GM12874 (cell line): ENCODE measurements around the gene ANGPTL8.
A peak's percentile ranks its signal among the peaks of the same experiment; 100 is the strongest.

Experiments
- TF ChIP-seq, protein P1 (sequence below): IDR thresholded peaks from 2 replicates; pipeline ENCODE4 v1.5.1; 2011; ENCODE audit warnings: low read depth, mild to moderate bottlenecking, control low read depth, low read length, moderate library complexity; ENCODE audit not compliant: insufficient read depth

The ANGPTL8 gene

DNA sequence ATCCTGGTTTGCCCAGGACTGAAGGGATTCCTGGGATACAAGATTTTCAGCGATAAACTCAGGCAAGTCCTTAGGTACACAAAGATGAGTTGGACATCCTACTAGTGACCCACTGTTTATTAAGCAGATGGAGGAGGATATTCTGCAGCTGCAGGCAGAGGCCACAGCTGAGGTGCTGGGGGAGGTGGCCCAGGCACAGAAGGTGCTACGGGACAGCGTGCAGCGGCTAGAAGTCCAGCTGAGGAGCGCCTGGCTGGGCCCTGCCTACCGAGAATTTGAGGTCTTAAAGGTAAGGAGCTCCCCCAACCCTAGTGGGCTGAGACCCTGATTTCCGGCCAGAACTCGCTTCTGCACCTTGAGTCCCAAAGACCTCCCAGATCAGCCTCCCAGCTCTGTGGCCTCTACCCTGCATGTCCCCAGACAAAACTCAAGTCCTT is 607 bp downstream of the ANGPTL8 start:
- TF ChIP-seq, protein P1, sequence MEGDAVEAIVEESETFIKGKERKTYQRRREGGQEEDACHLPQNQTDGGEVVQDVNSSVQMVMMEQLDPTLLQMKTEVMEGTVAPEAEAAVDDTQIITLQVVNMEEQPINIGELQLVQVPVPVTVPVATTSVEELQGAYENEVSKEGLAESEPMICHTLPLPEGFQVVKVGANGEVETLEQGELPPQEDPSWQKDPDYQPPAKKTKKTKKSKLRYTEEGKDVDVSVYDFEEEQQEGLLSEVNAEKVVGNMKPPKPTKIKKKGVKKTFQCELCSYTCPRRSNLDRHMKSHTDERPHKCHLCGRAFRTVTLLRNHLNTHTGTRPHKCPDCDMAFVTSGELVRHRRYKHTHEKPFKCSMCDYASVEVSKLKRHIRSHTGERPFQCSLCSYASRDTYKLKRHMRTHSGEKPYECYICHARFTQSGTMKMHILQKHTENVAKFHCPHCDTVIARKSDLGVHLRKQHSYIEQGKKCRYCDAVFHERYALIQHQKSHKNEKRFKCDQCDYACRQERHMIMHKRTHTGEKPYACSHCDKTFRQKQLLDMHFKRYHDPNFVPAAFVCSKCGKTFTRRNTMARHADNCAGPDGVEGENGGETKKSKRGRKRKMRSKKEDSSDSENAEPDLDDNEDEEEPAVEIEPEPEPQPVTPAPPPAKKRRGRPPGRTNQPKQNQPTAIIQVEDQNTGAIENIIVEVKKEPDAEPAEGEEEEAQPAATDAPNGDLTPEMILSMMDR = no peak

DNA sequence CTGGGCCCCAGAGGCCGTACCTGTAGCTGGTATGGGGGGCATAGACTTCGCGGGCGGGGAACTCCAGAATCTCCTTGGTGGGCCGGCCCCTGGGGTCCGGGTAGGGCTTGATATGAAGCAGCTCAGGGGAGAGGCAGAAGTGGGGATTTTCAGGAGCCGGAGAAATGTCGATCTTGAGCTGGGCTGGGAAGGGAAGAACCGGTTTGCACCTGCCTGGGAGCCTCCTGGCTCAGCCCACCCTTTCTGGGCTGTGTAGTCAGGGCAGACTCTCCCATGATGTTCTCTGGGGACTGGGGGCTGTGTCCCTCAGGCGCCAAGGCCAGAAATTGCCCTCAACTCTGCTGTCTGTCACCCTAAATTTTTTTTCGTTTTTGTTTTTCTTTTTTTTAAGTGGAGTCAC is 2.6 kb downstream of the ANGPTL8 start:
- TF ChIP-seq, protein P1 = no peak

DNA sequence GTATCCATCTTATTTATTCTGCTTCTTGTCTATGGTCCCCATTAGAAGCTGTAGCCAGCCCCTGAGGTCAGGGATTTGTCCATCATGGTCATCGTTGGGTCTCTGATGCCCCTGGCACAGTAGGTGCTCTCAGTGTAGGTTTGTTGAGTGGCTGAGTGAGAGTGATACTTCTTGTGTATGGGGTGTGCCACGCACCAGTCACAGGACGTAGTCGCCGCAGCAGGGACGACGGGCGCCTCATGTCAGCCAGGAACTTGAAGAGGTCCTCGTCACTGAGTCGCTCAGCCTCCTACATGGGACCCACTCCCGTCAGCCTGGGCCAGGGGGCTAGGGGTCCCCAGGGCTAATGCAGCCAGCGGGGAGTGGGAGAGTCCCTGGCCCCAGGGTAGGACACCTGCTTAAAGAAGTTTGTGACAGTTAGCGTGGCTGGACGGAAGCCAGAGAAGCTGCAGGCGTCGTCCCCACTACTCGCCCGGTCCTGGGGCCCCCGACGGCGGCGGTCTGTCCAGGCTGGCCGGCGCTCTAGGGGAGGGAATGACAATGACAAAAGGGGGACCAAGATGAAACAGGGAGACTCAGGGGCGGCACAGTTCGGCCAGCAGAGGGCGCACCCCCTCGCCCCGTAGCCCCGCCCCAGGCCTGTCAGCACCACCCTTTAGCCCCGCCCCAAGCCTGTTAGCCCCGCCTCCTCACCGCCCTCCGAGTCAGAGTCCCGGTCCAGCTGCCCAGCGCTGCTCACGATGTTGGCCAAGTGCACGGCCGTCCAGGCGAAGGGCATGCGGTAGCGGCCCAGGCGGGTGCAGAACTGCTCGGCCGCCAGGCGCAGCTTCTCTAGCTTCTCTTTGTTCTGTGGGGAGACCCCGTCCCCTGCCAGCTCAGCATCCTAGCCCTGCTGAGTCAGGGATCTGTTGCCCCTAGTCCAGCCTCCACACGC is 3.7 kb downstream of the ANGPTL8 start:
- TF ChIP-seq, protein P1 = peak; percentile 93

DNA sequence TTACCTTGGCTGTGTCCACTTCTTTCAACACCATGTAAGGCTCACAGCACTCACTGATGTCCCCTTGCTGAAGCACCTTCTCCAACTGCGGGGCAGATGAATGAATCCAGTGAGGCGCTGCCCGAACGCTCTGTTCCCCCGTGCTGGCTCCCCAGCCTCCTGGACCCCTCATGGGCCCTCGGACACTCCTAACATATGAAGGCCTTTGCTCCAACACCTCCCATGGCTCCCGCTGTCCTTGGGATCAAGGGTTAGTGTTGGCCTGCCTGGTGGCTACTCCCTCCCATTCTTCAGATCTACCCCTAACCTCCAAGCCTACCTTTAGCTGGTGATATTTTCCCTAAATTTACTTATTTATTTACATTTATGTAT is 4.4 kb downstream of the ANGPTL8 start:
- TF ChIP-seq, protein P1 = no peak

DNA sequence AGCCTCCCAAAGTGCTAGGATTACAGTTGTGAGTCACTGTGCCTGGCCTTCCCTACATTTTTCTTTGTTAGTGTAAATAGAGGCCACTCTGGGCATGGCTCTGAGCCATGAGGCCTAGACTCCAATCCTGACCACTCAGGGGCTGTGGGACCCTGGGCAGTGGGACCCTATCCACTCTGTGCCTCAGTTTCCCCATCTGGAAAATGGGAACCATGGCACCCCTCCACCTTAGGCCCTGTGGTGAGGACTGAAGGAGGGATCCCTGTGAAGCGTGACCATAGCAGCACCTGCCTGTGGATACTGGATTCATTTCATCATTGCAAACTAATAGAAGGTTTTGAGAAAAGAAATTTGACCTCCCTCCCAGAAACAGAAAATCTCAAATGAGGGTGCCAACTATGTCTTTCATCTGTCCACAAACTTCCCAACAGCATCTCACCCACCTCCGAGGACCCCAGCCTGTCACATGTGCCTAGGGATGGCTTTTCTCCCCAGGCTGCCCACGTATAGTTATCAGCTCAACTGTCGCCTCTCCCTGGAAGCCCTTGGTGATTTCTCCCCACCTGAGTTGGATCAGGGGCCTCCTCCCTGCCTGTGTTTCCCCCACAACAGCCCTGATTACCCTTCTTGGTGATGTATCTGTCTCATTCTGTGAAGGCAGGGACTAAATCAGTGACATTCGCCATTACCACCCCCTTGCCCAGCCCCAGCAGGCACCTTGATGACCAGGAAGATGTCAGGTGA is 5.6 kb downstream of the ANGPTL8 start:
- TF ChIP-seq, protein P1 = no peak

DNA sequence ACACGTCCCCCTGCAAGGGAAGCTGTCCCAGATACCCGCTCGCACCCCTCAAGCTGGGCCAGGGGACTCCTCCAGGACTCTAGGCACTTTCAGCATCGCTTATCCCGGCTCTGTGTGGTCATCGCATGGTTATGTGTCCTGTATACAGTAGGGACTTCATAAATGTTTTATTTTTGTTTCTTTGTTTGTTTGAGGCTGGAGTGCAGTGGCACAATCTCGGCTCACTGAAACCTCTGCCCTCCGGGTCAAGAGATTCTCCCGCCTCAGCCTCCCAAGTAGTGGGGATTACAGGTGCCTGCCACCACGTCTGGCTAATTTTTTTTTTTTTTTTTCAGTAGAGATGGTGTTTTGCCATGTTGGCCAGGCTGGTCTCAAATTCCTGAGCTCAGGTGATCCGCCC is 7.5 kb downstream of the ANGPTL8 start:
- TF ChIP-seq, protein P1 = no peak

DNA sequence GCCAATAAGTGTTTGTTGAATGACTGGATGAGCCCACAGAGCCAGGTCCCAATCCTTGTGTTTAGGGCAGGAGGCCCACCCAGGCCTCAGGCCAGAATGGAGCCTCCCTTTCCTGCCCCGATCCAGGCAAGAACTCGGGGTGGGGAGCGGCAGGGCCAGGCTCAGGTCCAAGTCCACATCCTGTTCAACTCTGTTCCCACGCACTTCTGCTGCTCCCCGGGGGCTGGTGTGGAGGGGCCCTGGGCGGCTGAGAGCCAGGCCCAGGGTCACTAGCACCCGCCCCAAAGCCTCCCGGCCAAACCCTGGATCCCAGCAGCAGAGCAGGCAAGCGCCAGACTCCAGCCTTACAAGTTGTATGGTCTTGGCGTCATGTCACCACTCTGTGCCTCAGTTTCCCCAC is 8.0 kb downstream of the ANGPTL8 start:
- TF ChIP-seq, protein P1 = no peak
